Astrocyte (in vitro differentiated cells and primary cell): Measurements from ENCODE around the gene RAB40AL.

Source experiments
- CTCF ChIP-seq: IDR thresholded peaks from 2 replicates; pipeline ENCODE4 v1.5.1; 2011; ENCODE audit warnings: low read depth, mild to moderate bottlenecking, inconsistent platforms, low read length, moderate library complexity; ENCODE audit not compliant: insufficient read depth
- EZH2 ChIP-seq: IDR thresholded peaks from 2 replicates; pipeline ENCODE4 v1.6.1; 2012; ENCODE audit warnings: mild to moderate bottlenecking, low read length, inconsistent platforms; ENCODE audit not compliant: insufficient read depth

- TF ChIP-seq CTCF, result no peak
- no peak for TF ChIP-seq EZH2
Observed at GRCh38 chrX:102983205-102983604, 46.1 kb downstream of the RAB40AL start.
